Type B pancreatic cell (in vitro differentiated cells): ENCODE results near the gene HGS. TPM values are rescaled to one million over a fixed set of nuclear protein-coding genes. Genes with fewer than 3 reads are reported as not detected.

ENCODE experiments used
- DNase-seq: peaks from one replicate; pipeline ENCODE4 v3.0.0; 2021; ENCODE audit warnings: mixed read lengths; ENCODE audit not compliant: unreplicated experiment; ENCODE audit errors: extremely low spot score
- H3K27ac Mint-ChIP-seq: 2 replicates; pipeline ENCODE4 v1.8.0; 2021; ENCODE audit warnings: mild to moderate bottlenecking, mixed read lengths
- H3K27me3 Mint-ChIP-seq: 2 replicates; pipeline ENCODE4 v1.8.0; 2021; ENCODE audit warnings: mixed read lengths
- H3K36me3 Mint-ChIP-seq: 2 replicates; pipeline ENCODE4 v1.8.0; 2021; ENCODE audit warnings: mixed read lengths
- H3K4me1 Mint-ChIP-seq: one replicate; pipeline ENCODE4 v1.8.0; 2021; ENCODE audit warnings: mixed read lengths; ENCODE audit not compliant: unreplicated experiment
- H3K4me3 Mint-ChIP-seq: 2 replicates; pipeline ENCODE4 v1.8.0; 2021; ENCODE audit warnings: mild to moderate bottlenecking, mixed read lengths
- H3K9me3 Mint-ChIP-seq: 2 replicates; pipeline ENCODE4 v1.8.0; 2021; ENCODE audit warnings: mixed read lengths
- total RNA-seq: library from RNA; stranded (reverse); gene quantifications from 2 replicates; pipeline ENCODE4 v1.2.1, GENCODE V29; 2021; ENCODE audit warnings: low replicate concordance
- TF ChIP-seq, protein P1 (sequence below): fragments of 200-600 bp; sonication (generic); conservative IDR thresholded peaks from 2 replicates; pipeline ENCODE4 v1.5.0; 2021; ENCODE audit warnings: antibody characterized with exemption, mild to moderate bottlenecking

The HGS gene
- total RNA-seq, 1 donor from 2014 or later = 115 TPM

DNA sequence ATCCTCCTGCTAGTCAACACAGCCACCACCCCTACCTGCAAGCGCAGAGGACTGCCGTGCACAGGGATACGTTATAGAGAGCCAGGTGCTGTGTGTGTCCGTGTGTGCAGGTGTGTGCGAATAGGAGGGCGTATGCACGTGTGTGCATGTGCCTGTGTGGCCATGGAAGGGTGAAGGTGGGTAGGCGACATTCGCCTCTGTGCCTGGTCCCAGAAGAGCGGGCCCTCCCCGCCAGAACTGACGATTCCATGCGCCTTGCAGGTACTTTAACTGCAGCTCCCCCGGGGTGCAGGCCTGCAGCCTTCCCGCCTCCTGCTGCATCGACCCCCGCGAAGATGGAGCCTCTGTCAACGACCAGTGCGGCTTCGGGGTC, 36.2 kb upstream of the HGS start:
- Mint-ChIP-seq H3K4me3 (no peak overlapping the region), H3K36me3 (no peaks in the 10 kb centered on the region), H3K27me3 (peaks cover 6% of the 10 kb centered on the region), H3K27ac (no peak overlapping the region), H3K9me3 (no peaks in the 10 kb centered on the region), H3K4me1 (peaks cover 4% of the 10 kb centered on the region)
- TF ChIP-seq, protein P1, sequence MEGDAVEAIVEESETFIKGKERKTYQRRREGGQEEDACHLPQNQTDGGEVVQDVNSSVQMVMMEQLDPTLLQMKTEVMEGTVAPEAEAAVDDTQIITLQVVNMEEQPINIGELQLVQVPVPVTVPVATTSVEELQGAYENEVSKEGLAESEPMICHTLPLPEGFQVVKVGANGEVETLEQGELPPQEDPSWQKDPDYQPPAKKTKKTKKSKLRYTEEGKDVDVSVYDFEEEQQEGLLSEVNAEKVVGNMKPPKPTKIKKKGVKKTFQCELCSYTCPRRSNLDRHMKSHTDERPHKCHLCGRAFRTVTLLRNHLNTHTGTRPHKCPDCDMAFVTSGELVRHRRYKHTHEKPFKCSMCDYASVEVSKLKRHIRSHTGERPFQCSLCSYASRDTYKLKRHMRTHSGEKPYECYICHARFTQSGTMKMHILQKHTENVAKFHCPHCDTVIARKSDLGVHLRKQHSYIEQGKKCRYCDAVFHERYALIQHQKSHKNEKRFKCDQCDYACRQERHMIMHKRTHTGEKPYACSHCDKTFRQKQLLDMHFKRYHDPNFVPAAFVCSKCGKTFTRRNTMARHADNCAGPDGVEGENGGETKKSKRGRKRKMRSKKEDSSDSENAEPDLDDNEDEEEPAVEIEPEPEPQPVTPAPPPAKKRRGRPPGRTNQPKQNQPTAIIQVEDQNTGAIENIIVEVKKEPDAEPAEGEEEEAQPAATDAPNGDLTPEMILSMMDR = no peak
- DNase-seq = no peak

DNA sequence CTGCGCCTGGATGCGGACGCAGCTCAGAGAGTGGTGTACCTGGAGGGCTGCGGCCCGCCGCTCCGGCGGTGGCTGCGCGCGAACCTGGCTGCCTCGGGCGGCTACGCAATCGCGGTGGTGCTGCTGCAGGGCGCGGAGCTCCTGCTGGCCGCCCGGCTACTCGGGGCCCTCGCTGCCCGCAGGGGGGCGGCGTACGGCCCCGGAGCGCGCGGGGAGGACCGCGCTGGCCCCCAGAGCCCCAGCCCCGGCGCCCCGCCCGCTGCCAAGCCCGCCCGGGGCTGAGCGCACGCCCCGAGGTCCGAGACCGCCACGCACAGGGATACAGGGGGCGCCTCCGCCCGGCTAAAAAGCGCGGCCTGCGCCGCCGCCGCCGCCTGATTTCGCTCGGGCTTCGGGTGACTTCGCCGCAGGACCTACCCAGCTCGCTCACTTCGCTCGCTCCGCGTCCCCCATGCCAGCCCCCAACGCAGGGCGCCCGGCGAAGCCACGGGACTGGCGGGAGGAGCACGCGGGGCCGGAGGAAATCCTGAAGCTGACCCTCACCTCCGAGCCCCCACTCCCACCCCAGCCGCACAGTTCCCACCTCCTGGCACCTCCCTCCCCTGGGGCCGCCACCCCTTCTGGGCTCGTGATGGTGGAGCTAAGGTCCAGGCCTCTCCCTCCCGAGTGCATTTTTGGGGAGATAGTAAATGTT, 35.7 kb upstream of the HGS start:
- peaks cover 6% of the 10 kb centered on the region for H3K27me3 Mint-ChIP-seq
- TF ChIP-seq, protein P1 = no peak
- no peaks in the 10 kb centered on the region for H3K36me3 Mint-ChIP-seq
- no peak for DNase-seq
- H3K27ac Mint-ChIP-seq = no peak overlapping the region
- no peaks in the 10 kb centered on the region for H3K9me3 Mint-ChIP-seq
- peaks cover 4% of the 10 kb centered on the region for H3K4me1 Mint-ChIP-seq
- H3K4me3 Mint-ChIP-seq = no peak overlapping the region

DNA sequence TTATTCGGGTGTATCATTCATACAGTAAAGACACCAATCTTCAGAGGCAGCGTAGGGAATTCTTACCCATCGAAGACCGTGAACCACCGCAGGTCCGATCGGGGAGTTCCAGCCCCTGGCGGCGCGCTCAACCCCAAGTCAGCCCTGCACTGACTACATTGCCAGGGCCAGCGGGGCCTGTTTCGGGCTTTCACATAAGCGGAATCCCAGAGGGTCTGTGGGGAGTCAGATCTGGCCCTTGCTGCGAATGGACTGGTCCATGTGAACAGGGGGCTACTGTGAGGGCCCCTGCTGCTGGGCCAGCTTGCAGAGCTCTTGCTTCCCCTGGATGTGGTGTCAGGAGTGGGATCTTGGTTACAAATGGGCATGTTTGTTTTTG, 35.1 kb upstream of the HGS start:
- Mint-ChIP-seq H3K9me3 (no peaks in the 10 kb centered on the region), H3K27me3 (peaks cover 6% of the 10 kb centered on the region), H3K36me3 (no peaks in the 10 kb centered on the region), H3K27ac (no peak overlapping the region), H3K4me1 (peaks cover 4% of the 10 kb centered on the region), H3K4me3 (no peak overlapping the region)
- TF ChIP-seq, protein P1 = no peak
- no peak for DNase-seq

DNA sequence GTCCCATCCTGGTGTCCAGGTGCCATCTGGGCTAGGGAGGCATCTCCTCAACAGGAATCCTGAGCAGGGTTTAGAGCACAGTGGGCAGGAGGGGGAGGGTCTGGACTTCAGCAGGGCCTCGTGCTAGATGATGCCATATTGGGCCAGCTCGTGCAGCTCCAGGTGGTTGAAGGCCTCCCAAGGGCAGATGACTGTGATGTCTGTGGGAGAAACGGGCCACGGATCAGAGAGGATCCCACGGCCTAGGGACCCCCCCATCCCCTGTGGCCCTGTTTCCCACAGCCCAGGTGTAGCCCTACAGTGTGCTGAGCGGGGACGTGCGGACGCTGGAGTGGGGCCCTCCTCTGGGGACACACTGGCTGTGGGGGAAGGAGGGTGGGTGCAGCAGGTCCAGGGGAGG, 32.9 kb upstream of the HGS start:
- Mint-ChIP-seq H3K9me3 (no peaks in the 10 kb centered on the region), H3K4me3 (no peak overlapping the region), H3K27me3 (peaks cover 6% of the 10 kb centered on the region), H3K4me1 (peaks cover 4% of the 10 kb centered on the region), H3K36me3 (no peaks in the 10 kb centered on the region), H3K27ac (no peak overlapping the region)
- no peak for DNase-seq
- TF ChIP-seq, protein P1 = no peak

DNA sequence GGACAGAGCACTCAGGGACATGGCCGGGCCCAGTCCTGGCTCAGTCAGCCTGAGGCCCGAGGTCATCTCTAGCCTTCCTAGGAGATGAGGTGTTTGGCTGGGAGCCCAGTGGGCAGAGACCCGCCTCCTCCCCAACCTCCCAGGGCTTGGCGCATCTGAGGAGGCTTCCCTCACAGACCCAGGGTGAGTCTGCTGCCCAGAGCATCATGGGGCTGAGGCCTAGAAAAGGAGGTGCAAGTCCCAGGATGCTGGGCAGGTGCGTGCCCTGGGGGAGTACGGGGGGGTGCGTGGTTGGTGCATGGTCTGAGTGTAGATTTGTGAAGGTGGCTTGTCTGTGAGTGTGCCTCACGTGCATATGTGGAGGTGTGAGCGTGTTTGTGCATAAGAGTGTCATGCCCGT, 32.1 kb upstream of the HGS start:
- H3K9me3 Mint-ChIP-seq = no peaks in the 10 kb centered on the region
- DNase-seq = no peak
- no peaks in the 10 kb centered on the region for H3K36me3 Mint-ChIP-seq
- TF ChIP-seq, protein P1 = no peak
- H3K27me3 Mint-ChIP-seq = peaks cover 6% of the 10 kb centered on the region
- H3K4me3 Mint-ChIP-seq = peak overlapping the region; percentile 60
- peaks cover 4% of the 10 kb centered on the region for H3K4me1 Mint-ChIP-seq
- no peak overlapping the region for H3K27ac Mint-ChIP-seq
